Measurements from ENCODE around the gene ADAMTS7.
"Not testable (repeated sequence)": the region's sequence is repeated elsewhere in the genome, so short reads cannot be mapped to it uniquely, and the experiment has no call there.

- not testable (repeated sequence) for TF ChIP-seq CTCF (IDR thresholded peaks at IDR 0.05; ENCODE audit: poor library complexity, severe bottlenecking); MXI1 (conservative IDR thresholded peaks at IDR 0.05; ENCODE audit: poor library complexity, severe bottlenecking); POLR2AphosphoS5 (IDR thresholded peaks at IDR 0.05); EP300 (conservative IDR thresholded peaks at IDR 0.05; ENCODE audit: poor library complexity, severe bottlenecking); EZH2 (IDR thresholded peaks at IDR 0.05; ENCODE audit: borderline replicate concordance, insufficient read depth, low read length, poor library complexity, severe bottlenecking); TAF1 (IDR thresholded peaks at IDR 0.05; ENCODE audit: low read depth); RAD21 (conservative IDR thresholded peaks at IDR 0.05)
These were observed 60.2 kb downstream of the ADAMTS7 start for GRCh38 chr15:78750974-78751601.

Measured in neural cell (in vitro differentiated cells).